Neutrophil (primary cell): ENCODE results near the gene ITGA2B.

Source experiments
- H3K27ac ChIP-seq: fragments of 200-600 bp; sonication (generic); 2 replicates; pipeline ENCODE4 v1.5.1; 2016; ENCODE audit warnings: mild to moderate bottlenecking, moderate library complexity
- H3K27me3 ChIP-seq: fragments of 200-600 bp; sonication (generic); 2 replicates; pipeline ENCODE4 v1.6.0; 2016; ENCODE audit warnings: mild to moderate bottlenecking
- H3K36me3 ChIP-seq: fragments of 200-600 bp; sonication (generic); 2 replicates; pipeline ENCODE4 v1.5.1; 2017
- H3K4me1 ChIP-seq, 2 experiments: fragments of 200-600 bp in 1 of 2; sonication (generic) in 1 of 2; 1 replicate in 1 of 2; 2 replicates in 1 of 2; pipeline versions ENCODE4 v1.5.1 to v1.6.1; 2013 to 2016; ENCODE audit warnings: low read depth in 1 of 2, low read length in 1 of 2, mild to moderate bottlenecking in 1 of 2, moderate library complexity in 1 of 2; ENCODE audit not compliant: control insufficient read depth in 1 of 2, insufficient read depth in 1 of 2
- H3K4me3 ChIP-seq, 2 experiments: fragments of 200-600 bp in 1 of 2; sonication (generic) in 1 of 2; 1 replicate in 1 of 2; 2 replicates in 1 of 2; pipeline ENCODE4 v1.5.1; 2013 to 2016; ENCODE audit warnings: low read depth in 1 of 2, low read length in 1 of 2, mild to moderate bottlenecking in 1 of 2, moderate library complexity in 1 of 2
- H3K9me3 ChIP-seq: fragments of 200-600 bp; sonication (generic); 2 replicates; pipeline ENCODE4 v1.5.1; 2016
- CTCF ChIP-seq: fragments of 200-600 bp; sonication (generic); IDR thresholded peaks from 2 replicates; pipeline ENCODE4 v1.5.1; 2016; ENCODE audit warnings: antibody characterized with exemption

The ITGA2B gene

GRCh38 chr17:44408786-44409185, 19.3 kb upstream of the ITGA2B start:
- Histone ChIP-seq H3K36me3 (peaks cover 10% of the 10 kb centered on the region), H3K4me1 (no peaks in the 10 kb centered on the region), H3K27me3 (no peaks in the 10 kb centered on the region), H3K9me3 (no peaks in the 10 kb centered on the region), H3K4me3 (no peak overlapping the region), H3K27ac (no peak overlapping the region)
- no peak for TF ChIP-seq CTCF

GRCh38 chr17:44402564-44403172, 13.2 kb upstream of the ITGA2B start:
- Histone ChIP-seq H3K9me3 (no peaks in the 10 kb centered on the region), H3K36me3 (peaks cover 64% of the 10 kb centered on the region), H3K27me3 (no peaks in the 10 kb centered on the region), H3K4me1 (no peaks in the 10 kb centered on the region), H3K27ac (no peak overlapping the region), H3K4me3 (no peak overlapping the region)
- TF ChIP-seq CTCF: no peak

DNA sequence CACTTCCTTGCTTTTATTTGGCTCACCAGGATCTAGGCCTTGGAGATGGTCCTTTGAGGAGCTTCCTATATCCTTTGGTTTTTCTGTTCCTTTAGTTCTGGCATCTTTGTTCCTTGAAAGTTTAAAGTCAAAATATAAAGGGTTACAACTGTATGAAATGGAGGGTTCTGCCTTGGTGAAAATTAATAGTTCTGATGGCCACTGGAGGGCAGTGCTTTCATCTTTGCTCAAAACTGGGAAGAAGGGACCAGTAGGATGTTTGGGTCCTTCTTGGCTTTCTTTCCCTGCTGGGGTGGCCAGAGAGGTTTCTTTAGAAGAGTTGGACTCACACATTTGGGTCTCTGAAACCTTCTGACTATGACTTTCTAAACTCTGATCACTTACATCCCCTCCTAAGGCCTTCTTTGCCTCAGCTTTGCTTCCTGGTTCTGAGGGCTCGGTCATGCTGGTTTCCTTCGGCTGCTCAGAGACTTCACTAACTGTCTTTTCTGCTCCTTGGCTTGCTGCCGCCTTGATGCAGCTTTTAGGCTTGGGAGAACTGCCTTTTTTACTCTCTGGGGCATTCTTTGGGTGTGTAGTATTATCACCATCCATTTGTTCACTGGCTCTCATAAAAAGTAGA, 10.9 kb upstream of the ITGA2B start:
- Histone ChIP-seq H3K9me3 (no peaks in the 10 kb centered on the region), H3K27me3 (no peaks in the 10 kb centered on the region), H3K4me1 (no peaks in the 10 kb centered on the region), H3K36me3 (peaks cover 68% of the 10 kb centered on the region), H3K27ac (no peak overlapping the region), H3K4me3 (no peak overlapping the region)
- no peak for TF ChIP-seq CTCF

GRCh38 chr17:44398692-44399691, 9.5 kb upstream of the ITGA2B start:
- no peak overlapping the region for H3K27ac ChIP-seq
- H3K9me3 ChIP-seq: no peaks in the 10 kb centered on the region
- H3K4me3 ChIP-seq: no peak overlapping the region
- no peaks in the 10 kb centered on the region for H3K4me1 ChIP-seq
- TF ChIP-seq CTCF: no peak
- peaks cover 66% of the 10 kb centered on the region for H3K36me3 ChIP-seq
- H3K27me3 ChIP-seq: no peaks in the 10 kb centered on the region

DNA sequence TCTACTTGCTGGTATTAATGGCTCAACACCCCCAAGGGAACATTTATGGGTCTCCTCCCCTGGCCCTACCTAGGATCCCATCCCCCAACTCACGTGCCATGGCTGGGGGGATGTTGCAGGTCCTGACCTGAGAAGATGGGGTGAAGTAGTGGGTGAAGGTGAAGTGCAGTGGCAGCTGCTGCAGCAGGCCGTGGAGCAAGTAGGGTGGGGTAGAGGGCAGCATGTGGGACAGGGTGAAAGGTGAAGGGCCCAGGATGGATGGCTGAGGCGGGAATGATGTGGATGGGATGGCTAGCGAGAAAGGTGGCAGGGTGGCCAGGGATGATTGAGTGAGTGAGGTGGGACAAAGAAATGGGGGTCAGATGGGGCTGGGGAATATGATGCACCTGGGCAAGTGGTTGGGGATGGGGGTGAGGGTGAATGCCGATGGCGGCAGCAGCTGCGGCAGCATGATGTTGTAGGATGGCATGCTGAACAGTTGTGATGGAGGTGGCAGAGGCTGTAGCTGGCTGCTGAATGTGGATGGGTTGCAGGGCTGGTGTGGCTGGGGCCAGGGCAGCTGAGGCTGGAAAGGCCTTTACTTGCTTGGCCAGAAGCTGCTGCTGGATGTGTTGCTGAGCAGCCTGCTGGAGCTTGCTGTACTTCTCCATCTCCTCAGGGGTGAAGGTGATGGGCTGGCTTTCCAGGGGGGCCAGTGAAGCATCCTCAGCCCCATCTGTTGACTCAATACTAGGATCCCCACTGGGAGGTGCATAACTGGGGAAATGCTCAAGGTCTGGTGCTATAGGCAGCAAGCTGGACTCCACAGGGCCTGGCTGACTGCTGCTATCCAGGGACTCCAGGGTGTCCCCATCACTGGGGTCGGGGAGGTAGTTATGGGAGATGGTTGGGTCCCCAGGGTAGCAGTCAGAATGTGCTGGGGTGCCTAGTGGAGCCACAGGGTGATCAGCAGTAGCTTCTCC, 8.3 kb upstream of the ITGA2B start:
- Histone ChIP-seq H3K27ac (no peak overlapping the region), H3K36me3 (peaks cover 54% of the 10 kb centered on the region), H3K9me3 (no peaks in the 10 kb centered on the region), H3K4me1 (no peaks in the 10 kb centered on the region), H3K27me3 (no peaks in the 10 kb centered on the region), H3K4me3 (no peak overlapping the region)
- TF ChIP-seq CTCF: no peak
